C1 segment of cervical spinal cord (tissue), 14 donors: ENCODE measurements around the gene NUP93.

Experiments used
- DNase-seq, 14 donors: peaks; one replicate each; lab custom pipeline; 2025; lab: John Stamatoyannopoulos, UW

The NUP93 gene

DNA sequence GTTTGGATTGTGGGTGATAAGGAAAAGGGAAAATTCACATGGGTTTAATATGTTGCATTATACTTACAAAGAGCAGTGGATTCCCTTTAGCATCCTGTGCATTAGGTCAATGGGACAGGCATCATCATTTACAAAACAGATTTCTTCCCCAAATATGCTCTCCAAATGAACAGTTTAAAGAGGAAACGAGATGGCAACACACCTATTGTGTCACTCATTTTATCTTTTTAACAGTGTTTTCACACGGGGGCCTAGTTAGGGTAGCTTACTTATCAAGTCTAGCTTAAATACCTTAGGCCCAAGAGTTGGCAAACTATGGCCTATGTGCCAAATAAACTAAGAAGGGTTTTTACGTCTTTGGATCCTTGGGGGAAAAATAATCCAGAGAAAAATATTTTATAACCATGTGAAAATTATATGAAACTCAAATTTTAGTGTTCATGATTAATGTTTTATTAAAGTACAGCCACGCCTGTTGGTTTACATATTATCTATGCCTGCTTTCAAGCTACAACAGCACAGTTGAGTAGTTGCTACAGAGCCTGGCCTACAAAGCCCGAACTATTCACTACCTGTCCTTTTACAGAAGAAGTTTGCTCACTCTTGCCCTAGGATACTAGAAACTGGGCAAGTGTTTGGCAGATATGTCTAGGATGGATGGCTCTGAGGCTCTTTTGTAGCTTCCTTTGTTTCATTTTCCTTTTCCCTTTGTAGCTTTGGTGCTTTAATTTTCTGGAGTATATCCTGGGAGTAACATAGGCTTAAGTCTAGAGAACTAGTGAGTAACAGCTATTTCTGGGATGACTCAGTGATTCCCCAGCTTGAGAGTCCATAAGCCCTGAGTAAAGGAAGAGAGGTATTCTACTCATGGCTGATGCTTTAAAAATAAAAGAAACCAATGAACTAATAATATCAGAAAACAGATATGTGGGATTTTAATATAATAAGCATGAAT is 12.4 kb downstream of the NUP93 start:
- no peak for DNase-seq

DNA sequence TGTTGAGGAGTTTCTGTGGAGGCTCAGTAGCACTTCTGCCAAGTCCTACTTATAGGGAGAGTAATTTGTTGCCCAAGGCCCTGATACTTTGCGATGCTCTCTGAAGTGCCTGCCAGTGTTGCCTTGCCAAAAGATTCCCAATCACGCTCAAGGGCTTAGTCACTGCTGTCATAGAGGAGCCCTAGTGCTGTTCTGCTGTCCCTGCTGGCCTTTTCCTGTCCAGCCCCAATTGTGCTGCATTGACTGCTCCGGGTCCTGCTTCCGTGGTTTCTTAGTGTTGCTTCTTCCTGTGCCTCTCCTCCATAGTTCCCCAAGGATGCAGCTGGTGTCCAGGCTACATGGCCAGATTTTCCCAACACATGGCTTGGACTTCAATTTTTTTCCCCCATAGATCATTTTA is 13.9 kb downstream of the NUP93 start:
- no peak for DNase-seq

DNA sequence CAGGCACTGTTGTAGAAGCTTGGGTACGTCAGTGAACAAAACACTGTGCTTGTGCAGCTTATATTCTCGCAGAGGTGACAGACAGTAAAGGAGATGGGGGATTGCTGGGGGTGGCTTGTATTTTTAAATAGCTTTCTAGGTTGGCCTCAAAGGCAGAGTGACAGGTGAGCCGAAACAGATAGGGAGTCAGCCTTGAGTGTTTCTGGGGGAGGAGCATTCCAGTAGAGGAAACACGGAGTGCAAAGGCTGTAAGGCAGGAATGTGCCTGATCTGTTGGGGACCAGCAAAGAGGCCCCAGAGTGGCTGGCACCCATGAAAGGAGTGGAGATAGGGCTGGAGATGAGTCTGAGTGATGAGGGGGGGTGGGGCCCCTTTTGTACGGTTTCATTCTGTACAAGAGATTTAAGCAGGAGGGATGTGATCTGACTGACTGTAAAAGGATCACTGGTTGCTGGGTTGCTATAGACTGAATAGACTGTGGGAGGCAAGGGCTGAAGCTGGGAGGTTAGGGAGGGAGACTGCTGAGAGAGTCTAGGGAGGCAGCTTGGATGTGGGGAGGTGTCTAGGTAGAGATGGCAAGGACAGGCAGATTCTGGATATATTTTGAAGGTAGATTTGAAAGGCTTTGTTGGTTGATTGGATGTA is 15.2 kb downstream of the NUP93 start:
- DNase-seq: no peak

DNA sequence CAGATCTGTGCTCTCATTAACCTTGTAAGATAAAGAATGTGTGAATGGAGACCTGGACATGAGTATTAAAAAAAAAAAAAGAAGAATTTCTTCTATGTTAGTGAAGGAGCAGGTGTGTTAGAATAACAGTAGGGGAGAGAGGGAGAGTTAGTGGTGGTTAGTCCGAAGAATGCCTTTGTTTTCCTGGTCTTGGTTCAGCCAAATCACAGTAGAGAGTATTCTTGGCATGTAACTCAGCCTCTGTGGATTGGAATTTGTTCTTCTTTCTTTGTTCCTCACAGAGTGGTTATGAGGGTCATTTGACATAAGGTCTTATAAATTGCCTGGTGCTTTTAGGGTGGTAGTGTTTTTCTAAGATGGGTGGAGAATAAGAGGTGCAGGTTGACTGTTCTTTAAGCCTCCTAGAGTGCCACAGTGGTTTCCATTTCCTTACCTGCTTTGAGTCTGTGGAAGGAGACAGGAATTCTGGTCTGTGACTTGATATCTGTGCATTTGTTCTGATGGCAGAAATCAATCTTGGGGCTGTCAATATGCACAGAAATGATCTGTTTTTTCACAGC is 17.6 kb downstream of the NUP93 start:
- DNase-seq: no peak

DNA sequence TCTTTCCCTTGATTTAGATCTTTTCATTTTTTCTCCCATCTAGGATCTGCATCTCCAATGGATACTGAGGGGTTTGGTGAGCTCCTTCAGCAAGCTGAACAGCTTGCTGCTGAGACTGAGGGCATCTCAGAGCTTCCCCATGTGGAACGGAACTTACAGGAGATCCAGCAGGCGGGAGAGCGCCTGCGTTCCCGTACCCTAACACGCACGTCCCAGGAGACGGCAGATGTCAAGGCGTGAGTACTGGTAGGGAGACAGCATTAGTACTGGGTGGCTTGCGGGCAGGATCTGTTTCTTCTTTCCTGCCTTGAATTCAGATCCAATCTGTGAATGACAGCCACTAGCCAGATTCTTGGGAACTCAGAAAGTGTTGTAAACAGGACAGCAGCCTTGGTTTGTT is 18.3 kb downstream of the NUP93 start:
- DNase-seq: no peak

DNA sequence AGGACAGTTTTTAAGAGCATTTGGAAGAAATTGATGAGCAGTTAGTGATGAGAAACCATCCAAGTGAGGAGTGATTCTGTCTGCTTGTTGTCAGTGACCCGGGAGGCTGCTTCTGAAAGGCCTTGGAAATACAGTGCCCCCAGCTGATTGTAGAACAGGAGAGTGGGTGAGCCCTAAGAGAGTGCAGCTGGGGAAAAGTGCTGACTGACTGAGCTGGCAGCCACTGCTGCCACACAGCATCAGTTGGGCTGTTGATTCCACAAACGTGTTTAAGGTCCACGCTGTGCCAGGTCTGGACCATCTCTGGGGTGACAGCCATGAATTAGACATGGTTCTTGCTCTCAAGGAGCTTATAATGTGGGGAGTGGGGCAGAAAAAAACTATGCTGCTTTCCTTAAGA is 18.9 kb downstream of the NUP93 start:
- no peak for DNase-seq

DNA sequence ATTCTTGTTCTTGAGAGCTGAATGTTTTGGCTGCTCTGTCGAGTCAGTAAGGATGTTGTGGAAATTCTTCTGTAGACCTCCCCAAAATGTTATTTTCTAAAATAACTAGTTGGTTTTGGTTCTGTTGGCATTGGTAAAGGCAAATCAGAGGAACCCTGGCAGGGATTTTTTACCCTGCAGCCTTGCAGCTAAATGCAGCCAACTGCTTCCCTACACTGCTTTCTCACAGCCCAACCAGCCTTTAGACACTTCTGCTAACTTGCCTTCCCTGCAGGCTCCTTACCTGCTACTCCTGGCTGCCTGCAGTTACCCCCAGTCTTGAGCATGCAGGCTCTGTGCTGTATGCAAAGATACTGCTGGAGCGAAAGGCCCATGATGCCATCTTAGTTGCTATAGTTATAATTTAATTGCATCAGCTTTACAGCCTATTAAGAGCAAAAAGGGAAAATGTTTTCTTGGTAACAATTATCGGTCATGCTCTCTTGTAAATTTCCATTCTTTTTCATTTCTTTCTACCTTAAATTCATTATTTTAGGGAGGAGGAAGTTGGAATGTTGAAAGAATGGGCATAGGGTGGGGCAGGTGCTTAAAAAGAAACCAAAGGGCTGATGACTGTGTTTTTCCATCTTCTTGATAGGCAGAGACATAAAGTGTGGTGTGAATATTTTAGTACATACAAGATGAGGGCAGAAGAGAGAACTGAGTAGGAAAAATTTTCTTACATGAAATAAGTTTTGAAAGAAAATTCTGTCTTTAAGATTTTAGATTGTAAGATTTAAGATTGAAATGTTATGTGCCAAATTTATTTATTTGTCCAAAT is 20.0 kb downstream of the NUP93 start:
- no peak for DNase-seq

DNA sequence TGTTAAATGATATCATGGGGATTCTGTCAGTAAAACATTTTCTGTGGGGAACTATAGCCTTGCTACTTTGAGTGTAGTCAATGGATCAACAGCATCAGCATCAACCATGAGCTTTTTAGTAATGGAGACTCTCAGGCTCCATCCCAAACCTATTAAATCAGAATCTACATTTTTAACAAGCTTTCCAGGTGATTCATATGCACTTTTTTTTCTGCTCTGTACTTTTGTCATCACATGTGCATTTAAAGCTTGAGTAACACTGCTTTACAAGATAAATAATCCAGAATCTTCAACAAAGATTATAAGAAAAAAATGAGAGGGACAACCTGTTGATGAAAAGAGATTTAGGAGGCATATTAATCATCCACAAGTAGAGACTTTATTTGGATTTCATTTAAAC is 23.5 kb downstream of the NUP93 start:
- DNase-seq: no peak

DNA sequence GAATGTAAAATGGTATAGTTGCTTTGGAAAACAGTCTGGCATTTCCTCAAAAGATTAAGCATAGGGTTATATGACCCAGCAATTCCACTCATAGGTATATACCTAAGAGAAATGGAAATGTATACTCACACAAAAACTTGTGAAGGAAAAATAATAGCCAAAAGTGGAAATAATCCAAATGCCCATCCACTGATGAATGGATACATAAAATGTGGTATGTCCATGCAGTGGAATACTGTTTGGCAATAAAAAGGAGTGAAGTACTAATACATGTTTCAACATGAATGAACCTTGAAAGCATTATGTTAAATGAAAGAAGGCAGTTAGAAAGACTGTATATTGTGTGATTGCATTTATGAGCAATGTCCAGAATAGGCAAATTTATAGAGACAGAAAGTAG is 25.1 kb downstream of the NUP93 start:
- no peak for DNase-seq

DNA sequence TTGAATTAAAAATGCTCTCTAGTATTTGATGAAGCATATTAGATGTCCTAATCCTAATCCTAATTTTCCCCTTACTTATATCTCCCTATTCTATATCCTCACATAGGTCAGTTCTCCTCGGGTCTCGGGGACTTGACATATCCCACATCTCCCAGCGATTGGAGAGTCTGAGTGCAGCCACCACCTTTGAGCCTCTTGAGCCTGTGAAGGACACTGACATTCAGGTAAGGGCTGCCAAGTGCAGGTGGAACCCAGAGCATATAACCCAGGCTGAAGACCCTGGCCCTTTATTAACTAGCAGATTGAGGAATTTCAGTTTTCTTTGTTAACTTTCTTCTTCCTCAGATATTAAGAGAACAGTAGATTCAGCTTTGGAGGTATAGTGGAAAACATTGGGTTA is 28.5 kb downstream of the NUP93 start:
- DNase-seq: no peak

DNA sequence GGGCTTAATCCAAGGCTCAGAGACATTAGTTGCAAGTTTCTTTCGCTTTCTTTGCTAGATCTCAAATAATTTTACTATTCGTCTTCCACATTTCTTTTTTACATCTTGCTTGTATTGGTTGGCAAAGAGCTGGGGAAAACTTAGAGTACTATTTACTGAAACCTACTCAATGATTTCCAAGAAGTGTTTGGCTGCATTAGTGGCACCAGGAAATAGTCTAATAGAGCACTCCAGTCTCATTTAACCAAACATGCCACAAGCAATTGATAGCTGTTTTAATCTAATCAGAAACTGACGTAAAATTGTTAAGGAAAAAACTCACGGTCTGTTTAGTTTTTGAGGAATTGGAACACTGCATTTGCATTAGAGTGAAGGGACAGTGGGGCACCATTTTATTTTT is 29.0 kb downstream of the NUP93 start:
- DNase-seq: no peak

DNA sequence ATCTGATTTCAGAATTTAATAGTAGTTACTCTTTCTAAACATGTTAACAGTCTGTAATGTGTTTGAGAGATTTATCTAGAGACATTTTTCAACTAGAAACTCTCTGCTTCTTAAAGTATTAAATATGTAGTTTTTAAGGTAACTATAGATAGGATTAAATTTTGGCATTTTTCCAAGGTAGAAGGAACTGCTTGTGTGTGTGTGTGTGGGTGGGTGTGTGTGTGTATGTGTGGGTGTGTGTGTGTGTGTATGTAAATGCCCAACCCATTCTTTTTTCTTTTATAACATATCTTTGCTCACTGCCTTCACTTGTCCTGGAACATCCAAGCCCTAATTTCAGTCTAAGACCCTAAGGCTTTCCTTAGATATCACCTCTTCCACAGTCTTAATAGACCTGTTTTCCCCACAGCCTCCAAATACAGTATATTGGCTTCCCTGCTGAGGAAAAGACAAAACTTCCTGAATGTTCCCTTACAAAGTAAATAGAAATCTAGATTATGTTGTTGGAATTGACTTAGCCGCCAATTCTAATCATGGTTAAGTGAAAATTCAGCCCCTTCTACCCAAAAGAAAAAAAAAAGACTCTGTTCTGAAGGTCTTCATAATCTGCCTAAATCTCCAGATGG is 33.5 kb downstream of the NUP93 start:
- DNase-seq: no peak

DNA sequence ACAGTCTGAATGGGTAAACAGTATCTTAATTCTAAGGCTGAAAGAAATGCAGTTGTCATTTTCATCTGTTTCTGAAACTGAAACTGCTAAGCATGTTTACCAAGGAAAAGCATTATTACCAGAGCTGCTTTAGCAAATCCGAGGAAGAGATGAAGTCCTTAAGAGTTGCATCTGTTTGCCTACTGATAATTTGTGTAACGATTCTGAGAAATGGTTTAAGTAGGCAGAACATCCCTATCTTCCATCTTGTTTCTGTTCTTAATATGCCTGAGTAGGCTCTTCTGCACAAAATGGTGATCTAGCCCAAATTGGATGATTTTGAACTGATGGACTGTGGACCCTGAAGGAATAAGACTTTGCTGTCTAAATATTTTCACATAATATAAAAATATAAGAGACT is 34.9 kb downstream of the NUP93 start:
- DNase-seq: no peak

DNA sequence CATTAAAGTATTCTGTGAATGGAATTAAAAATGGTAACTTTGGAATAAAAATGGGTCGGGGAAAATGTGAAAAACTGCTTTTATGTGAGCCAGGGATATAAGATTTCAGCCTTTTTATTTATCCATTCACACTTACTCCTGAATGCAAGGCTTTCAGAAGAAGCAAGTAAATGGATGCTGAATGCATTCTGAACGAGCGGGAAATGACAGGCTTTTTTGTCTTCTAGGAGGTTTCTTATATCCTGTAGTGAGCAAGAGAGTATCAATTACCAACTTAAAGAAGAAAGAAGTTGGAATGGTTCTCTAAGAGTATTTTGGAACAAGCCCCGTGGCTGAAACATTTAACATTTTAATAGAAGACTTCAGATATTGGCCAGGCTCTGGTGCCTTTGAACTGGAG is 36.0 kb downstream of the NUP93 start:
- no peak for DNase-seq

DNA sequence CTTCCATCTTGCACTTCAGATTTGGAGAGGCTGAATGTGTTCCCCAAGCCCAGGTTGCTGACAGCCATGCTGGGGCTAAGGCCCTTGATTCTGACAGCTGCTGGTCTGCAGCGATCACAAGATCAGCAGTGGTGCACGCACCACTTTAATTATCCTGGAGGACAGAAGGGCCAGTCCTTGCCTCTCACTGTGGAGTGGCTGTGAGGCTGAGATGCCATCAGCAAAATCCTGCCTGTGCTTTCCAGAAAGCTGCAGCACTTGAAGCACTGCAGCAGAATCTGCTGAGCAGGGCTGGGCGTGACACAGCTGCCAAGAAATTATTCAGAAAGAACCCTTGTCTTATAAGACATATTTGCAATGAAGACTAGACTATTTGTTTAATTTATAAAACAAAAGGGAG is 37.1 kb downstream of the NUP93 start:
- no peak for DNase-seq

DNA sequence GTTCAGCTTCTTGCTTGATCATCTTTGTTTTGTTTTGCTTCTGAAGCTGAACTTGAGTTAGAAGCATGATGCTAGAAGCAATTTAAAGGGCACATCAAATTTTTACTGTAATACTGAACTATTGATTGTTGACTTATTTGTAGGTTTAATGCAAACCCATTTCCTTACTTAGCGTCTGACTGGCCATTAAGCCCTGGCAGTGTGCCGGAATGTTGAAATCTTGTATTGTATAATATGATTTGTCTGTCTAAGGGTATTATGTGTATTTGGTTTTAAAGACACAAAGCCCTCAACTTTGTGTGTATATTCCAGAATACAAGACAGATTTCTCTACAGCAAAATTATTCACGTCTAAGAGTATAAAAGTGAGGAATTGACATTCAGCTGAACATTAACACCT is 39.7 kb downstream of the NUP93 start:
- no peak for DNase-seq

DNA sequence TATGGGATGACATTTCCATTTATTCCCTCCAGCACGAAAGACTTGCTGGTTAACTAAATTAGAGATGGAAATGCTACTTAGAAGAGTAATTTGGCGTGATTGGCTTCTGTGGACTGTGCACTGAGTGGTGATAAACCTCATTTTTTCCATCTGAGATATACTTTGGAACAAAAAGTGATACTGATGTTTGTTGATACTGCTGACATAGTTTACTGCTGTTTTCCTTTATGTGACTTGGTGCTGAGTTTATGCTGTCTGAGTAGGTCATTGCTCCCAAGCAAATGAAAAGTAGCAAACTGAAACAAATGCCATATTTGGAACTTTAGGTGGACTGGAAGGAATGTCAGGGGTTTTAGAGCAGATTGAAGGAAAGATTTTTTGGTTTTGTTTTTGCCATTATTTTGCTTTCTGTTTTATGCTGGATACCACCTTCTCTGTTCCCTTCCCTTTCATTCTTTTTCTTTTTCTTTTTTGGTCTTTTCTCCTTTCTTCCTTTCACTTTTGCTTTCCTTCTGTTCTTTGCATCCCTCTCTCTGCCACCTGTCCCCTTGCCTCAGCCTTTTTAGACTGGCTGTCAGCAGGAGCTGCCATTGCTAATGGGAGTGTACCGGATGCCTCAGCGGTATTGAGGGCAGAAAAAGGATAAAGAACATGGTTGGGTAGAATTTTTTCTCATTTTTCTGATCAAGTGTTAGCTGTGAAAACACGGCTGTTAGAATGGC is 41.8 kb downstream of the NUP93 start:
- no peak for DNase-seq

DNA sequence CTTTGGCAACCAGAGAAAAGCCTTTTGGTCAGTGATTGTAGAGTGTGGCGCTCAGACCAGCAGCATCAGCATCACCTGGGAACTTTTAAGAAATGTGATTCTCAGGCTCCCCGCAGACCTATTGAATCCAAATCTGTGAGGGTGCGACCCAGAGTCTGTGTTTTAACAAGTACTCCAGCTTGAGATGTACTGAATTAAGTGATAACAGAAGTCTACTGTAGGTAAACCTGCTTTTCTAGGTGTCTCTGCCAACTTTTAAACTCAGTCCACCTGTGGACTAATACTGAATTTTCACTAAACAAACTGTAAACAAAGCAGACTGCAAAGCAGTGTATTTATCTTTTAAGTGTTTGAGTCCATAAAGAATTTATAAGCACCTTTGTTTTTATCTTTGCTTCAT is 43.6 kb downstream of the NUP93 start:
- DNase-seq: no peak

DNA sequence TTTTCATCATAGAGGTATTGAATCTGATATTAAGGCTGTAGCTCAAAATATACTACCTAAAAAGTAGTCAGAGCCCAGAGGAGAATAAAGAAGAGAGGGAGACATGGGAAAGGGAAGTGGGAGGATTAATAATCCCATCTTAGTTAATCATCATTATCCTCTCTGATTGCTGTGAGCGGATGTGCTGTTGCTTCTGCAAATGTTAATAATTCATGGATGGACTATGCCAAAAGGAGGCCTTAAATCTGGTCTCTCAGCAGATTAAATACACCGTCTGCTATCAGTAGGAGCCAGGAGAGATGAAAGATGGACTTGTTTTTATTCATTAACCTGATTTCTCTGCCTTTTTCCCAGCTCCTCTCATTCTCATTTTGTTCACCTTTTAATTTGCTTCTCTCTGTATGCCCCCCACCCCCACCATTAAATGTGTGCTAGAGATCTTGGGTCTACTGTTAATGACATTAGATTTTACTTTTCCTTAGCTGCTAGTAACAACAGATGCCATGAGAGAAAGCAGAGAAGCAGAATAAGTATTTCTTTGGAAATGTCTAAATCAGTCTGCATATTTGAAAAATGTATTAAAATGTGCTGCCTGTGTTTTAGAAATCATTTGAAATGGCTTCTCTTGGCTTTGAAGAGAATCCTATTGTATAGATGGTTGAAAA is 44.2 kb downstream of the NUP93 start:
- DNase-seq: no peak

DNA sequence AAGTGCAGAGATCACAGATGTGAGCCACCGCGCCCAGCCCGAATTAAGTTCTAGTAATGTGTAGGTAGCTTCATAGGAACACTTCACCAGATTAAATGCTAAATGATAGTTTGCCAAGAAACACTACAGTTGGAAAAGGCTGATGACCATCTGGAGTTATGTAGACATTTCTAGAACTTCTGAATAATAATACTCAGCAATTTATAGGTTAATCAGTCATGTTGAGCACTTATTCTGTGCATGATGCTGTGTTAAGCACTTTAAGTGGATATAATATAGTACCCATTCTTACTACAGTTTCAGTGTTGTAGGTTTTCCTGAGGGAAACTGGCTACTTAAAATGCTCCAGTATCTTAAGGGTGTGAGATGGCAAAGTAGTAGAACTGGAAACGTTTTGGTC is 45.2 kb downstream of the NUP93 start:
- no peak for DNase-seq
